A673 (cell line): Measurements from ENCODE around the gene HSF2BP. TPM values are rescaled to one million over a fixed set of nuclear protein-coding genes. Genes with fewer than 3 reads are reported as not detected.

ENCODE experiments used
- BruUV-seq: library from RNA; stranded (reverse); fragments of 400-500 nt; replicated peaks from 2 replicates; lab custom pipeline; 2021; lab: Mats Ljungman, UMichigan
- CTCF ChIA-PET: fragments of 300-600 bp; sonication (Branson Sonifier 250); formaldehyde crosslinking; loops from one replicate; lab custom pipeline; 2022; ENCODE audit warnings: antibody characterized with exemption; lab: Charles Lee
- POLR2A ChIA-PET: fragments of 300-600 bp; sonication (Branson Sonifier 250); formaldehyde crosslinking; loops from one replicate; lab custom pipeline; 2022; ENCODE audit warnings: antibody characterized with exemption; ENCODE audit not compliant: low non-redundant PET; lab: Charles Lee
- DNase-seq: peaks from one replicate; pipeline ENCODE4 v3.0.0-alpha.2; 2015; ENCODE audit warnings: low spot score
- H3K27ac ChIP-seq: fragments of 200-600 bp; sonication (generic); 2 replicates; pipeline ENCODE4 v1.5.1; 2016; ENCODE audit warnings: mixed run types, low read depth, mild to moderate bottlenecking, mixed read lengths, antibody characterized with exemption, low read length; ENCODE audit not compliant: poor library complexity, severe bottlenecking
- H3K27me3 ChIP-seq: fragments of 200-600 bp; sonication (generic); replicated peaks from 2 replicates; pipeline ENCODE4 v1.6.1; 2017; ENCODE audit warnings: mixed run types, low read depth, mild to moderate bottlenecking, mixed read lengths, antibody characterized with exemption, low read length; ENCODE audit not compliant: insufficient read depth, poor library complexity
- H3K36me3 ChIP-seq: fragments of 200-600 bp; sonication (generic); 2 replicates; pipeline ENCODE4 v1.6.1; 2016; ENCODE audit warnings: mixed run types, mild to moderate bottlenecking, mixed read lengths, antibody characterized with exemption, low read length; ENCODE audit not compliant: insufficient read depth, poor library complexity, severe bottlenecking
- H3K4me1 ChIP-seq: fragments of 200-600 bp; sonication (generic); 2 replicates; pipeline ENCODE4 v1.6.1; 2017; ENCODE audit warnings: mixed run types, mild to moderate bottlenecking, mixed read lengths, antibody characterized with exemption, low read length; ENCODE audit not compliant: insufficient read depth, poor library complexity, severe bottlenecking
- H3K4me3 ChIP-seq: fragments of 200-600 bp; sonication (generic); 2 replicates; pipeline ENCODE4 v1.5.1; 2016; ENCODE audit warnings: low read depth, mixed run types, mild to moderate bottlenecking, mixed read lengths, low read length; ENCODE audit not compliant: poor library complexity, severe bottlenecking
- H3K9me3 ChIP-seq: fragments of 200-600 bp; sonication (generic); 2 replicates; pipeline ENCODE4 v1.6.1; 2016; ENCODE audit warnings: mixed run types, low read depth, mild to moderate bottlenecking, mixed read lengths, antibody characterized with exemption, low read length; ENCODE audit not compliant: poor library complexity, severe bottlenecking
- EZH2 ChIP-seq: fragments of 200-600 bp; sonication (generic); IDR thresholded peaks from 2 replicates; pipeline ENCODE4 v1.6.1; 2017; ENCODE audit warnings: borderline replicate concordance, low read depth, mild to moderate bottlenecking, mixed read lengths, antibody characterized with exemption, low read length; ENCODE audit not compliant: poor library complexity, severe bottlenecking
- intact Hi-C: fragments of 100-400 bp; cut with micrococcal nuclease; formaldehyde crosslinking; loops from one replicate; pipeline ENCODE4 v1.10.0; 2022; ENCODE audit not compliant: unreplicated experiment
- total RNA-seq: library from RNA; stranded (reverse); gene quantifications from 2 replicates; pipeline ENCODE4 v1.2.3, GENCODE V29; 2021
- TF ChIP-seq, protein P1 (sequence below): fragments of 300-800, 200-600 bp; sonication (generic); conservative IDR thresholded peaks from 2 replicates; pipeline ENCODE4 v1.5.1; 2017; ENCODE audit warnings: low read depth, mild to moderate bottlenecking, antibody characterized with exemption, low read length, moderate library complexity, mixed read lengths

The HSF2BP gene
- total RNA-seq, 1 experiment from 2014 or later, result 2.4 TPM

DNA sequence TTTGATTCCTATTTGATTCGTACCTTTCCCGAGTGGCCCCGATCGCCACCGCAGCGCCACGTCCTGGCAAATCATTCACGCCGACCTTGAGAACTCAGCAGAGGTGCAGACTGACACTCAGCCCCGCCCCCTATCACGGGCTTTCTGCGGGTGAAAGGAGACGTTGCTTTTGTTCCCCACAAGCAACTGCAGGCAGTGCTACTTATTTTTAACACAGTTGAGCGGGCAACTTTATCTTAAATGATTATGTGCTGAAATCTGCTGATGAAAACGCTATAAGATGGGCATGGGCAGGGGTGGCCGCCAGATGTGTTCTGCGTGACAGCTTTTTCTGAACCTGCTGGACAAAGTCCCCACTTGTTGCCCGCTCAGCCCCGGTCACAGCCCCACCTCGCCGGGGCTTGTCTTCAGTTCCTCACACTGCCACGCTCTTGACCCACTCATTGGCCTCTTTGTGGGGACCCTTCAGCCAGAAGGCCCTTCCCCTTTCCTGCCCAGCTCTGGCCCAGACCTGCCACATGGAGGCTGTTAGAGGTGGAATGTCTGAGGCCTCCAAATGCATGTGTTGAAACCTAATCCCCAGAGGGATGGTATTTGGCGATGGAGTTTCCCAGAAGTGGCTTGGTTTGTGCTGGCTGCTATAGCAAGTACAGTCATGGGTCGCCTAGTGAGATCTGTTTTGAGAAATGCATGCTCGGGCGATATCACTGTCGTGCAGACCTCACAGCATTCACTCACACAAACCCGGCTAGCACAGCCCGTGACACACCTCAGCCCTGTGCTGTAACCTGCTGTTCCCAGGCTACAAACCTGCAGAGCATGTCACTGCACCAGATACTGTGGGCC is 44.0 kb upstream of the HSF2BP start:
- H3K4me3 ChIP-seq, result no peak overlapping the region
- H3K27ac ChIP-seq, result no peak overlapping the region
- no peaks in the 10 kb centered on the region for H3K9me3 ChIP-seq
- H3K4me1 ChIP-seq, result peaks cover 6% of the 10 kb centered on the region
- CTCF ChIA-PET, result no interaction called here
- intact Hi-C loops, result no loop called here
- DNase-seq, result no peak
- POLR2A ChIA-PET, result interaction anchor here (0.5 to 0.8 kb wide), 2 partner anchors 11 to 64 kb away, joined by 3 to 6 read pairs; no protein-coding TSS in a partner anchor
- H3K36me3 ChIP-seq, result no peaks in the 10 kb centered on the region
- no peak for TF ChIP-seq EZH2
- TF ChIP-seq, protein P1, sequence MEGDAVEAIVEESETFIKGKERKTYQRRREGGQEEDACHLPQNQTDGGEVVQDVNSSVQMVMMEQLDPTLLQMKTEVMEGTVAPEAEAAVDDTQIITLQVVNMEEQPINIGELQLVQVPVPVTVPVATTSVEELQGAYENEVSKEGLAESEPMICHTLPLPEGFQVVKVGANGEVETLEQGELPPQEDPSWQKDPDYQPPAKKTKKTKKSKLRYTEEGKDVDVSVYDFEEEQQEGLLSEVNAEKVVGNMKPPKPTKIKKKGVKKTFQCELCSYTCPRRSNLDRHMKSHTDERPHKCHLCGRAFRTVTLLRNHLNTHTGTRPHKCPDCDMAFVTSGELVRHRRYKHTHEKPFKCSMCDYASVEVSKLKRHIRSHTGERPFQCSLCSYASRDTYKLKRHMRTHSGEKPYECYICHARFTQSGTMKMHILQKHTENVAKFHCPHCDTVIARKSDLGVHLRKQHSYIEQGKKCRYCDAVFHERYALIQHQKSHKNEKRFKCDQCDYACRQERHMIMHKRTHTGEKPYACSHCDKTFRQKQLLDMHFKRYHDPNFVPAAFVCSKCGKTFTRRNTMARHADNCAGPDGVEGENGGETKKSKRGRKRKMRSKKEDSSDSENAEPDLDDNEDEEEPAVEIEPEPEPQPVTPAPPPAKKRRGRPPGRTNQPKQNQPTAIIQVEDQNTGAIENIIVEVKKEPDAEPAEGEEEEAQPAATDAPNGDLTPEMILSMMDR, result no peak
- H3K27me3 ChIP-seq, result no peaks in the 10 kb centered on the region
- BruUV-seq, result no TSS peak

DNA sequence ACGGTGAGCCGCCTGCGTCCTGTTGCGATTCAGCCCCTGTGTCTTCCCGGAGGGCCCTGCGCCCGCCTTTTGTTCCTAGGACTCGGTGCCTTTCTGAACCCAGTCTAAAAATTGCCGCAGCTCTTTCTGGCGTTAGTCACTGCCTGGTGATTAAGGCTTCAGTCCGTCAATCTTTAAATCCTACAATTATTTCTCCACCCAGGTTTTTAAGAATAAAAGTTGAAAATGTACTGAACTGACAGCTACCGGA is 43.4 kb upstream of the HSF2BP start:
- Histone ChIP-seq H3K4me1 (peaks cover 6% of the 10 kb centered on the region), H3K27ac (no peak overlapping the region), H3K27me3 (no peaks in the 10 kb centered on the region), H3K9me3 (no peaks in the 10 kb centered on the region), H3K36me3 (no peaks in the 10 kb centered on the region), H3K4me3 (no peak overlapping the region)
- ChIA-PET CTCF (no interaction called here), POLR2A (interaction anchor here (0.5 to 0.8 kb wide), 2 partner anchors 11 to 63 kb away, joined by 3 to 6 read pairs; no protein-coding TSS in a partner anchor)
- intact Hi-C loops, result no loop called here
- BruUV-seq, result no TSS peak
- TF ChIP-seq, protein P1, result no peak
- no peak for TF ChIP-seq EZH2
- DNase-seq, result no peak

DNA sequence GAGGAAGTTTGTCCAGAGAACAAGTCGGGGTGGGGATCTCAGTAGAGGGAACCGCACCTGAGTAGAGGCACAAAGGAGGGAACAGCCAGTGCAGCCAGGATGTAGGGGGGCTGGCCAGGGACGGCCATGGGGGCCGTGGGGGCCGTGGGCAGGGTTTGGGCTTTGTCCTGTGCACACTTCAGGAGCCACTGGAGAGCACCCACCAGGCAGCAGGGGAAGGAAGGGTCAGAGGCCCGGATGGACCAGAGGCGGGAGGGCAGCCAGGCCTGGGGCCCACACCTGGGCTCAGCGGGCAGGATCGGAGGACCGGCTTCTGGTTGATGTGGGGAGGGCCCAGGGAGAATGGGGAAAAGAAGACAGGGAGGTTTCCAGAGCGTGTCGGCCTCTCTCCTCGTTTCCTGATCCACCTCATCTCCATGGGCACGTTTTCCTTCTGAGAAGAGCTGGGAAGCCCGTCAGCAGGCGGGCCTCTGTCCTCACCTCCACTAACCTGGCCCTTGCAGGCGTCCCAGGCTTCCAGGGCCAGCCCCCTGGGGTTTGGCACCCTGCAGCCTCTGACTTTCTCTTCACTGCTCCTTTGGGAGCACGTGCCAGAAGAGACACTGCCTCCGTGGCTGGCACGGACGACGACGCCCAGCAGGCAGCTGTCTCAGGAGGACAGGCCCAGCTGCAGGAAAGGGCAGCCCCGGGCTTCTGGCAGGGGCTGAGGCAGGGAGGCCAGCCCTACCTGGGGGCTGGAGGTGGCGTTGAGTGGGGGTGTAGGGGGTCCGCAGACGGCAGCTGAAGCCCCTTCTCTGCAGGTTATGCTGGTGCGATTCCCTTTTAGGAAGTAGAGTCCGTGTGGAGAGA is 42.9 kb upstream of the HSF2BP start:
- Histone ChIP-seq H3K36me3 (no peaks in the 10 kb centered on the region), H3K4me1 (peaks cover 6% of the 10 kb centered on the region), H3K4me3 (no peak overlapping the region), H3K27ac (no peak overlapping the region), H3K9me3 (no peaks in the 10 kb centered on the region), H3K27me3 (no peaks in the 10 kb centered on the region)
- CTCF ChIA-PET, result no interaction called here
- POLR2A ChIA-PET, result interaction anchor here (0.5 to 0.8 kb wide), 2 partner anchors 12 to 63 kb away, joined by 3 to 6 read pairs; no protein-coding TSS in a partner anchor
- TF ChIP-seq EZH2, result no peak
- TF ChIP-seq, protein P1, result no peak
- no peak for DNase-seq
- no TSS peak for BruUV-seq
- intact Hi-C loops, result no loop called here
